CD4-positive, alpha-beta T cell treated with Interferon alpha-2 for 1 hour (primary cell): ENCODE results near the gene TCF7L2.
"Not testable (repeated sequence)": the region's sequence is repeated elsewhere in the genome, so short reads cannot be mapped to it uniquely, and the experiment has no call there.

Experiments used
- DNase-seq, 2 donors: peaks; one replicate each; pipeline ENCODE4 v3.0.0-alpha.2; 2020 to 2022

TCF7L2 gene

GRCh38 chr10:113052076-113052830 is 102.2 kb downstream of the TCF7L2 start:
- no peak for DNase-seq

GRCh38 chr10:113053091-113053490 is 103.0 kb downstream of the TCF7L2 start:
- no peak for DNase-seq

GRCh38 chr10:113053881-113054280 is 103.8 kb downstream of the TCF7L2 start:
- no peak for DNase-seq

- DNase-seq = no peak
These were observed 105.4 kb downstream of the TCF7L2 start for GRCh38 chr10:113055458-113055857.

- no peak for DNase-seq
These were observed 106.0 kb downstream of the TCF7L2 start for GRCh38 chr10:113056030-113056429.

- DNase-seq = no peak
These were observed 106.5 kb downstream of the TCF7L2 start for GRCh38 chr10:113056441-113057021.

GRCh38 chr10:113057948-113058522 is 108.0 kb downstream of the TCF7L2 start:
- DNase-seq = no peak

- DNase-seq = no peak
These were observed 108.7 kb downstream of the TCF7L2 start for GRCh38 chr10:113058523-113059370.

- DNase-seq = no peak
These were observed 109.3 kb downstream of the TCF7L2 start for GRCh38 chr10:113059371-113059780.

- DNase-seq = no peak
These were observed 110.4 kb downstream of the TCF7L2 start for GRCh38 chr10:113060201-113061053.

- DNase-seq = no peak
These were observed 111.0 kb downstream of the TCF7L2 start for GRCh38 chr10:113061054-113061430.

GRCh38 chr10:113061557-113061956 is 111.5 kb downstream of the TCF7L2 start:
- no peak for DNase-seq

- DNase-seq = no peak
These were observed 113.3 kb downstream of the TCF7L2 start for GRCh38 chr10:113063043-113063967.

GRCh38 chr10:113064039-113064438 is 114.0 kb downstream of the TCF7L2 start:
- DNase-seq = no peak

- not testable (repeated sequence) for DNase-seq
These were observed 116.1 kb downstream of the TCF7L2 start for GRCh38 chr10:113066120-113066519.

GRCh38 chr10:113066561-113067312 is 116.7 kb downstream of the TCF7L2 start:
- DNase-seq = no peak

GRCh38 chr10:113067501-113067900 is 117.5 kb downstream of the TCF7L2 start:
- no peak for DNase-seq

GRCh38 chr10:113068178-113068890 is 118.3 kb downstream of the TCF7L2 start:
- no peak for DNase-seq

GRCh38 chr10:113069595-113069994 is 119.5 kb downstream of the TCF7L2 start:
- no peak for DNase-seq

- no peak for DNase-seq
These were observed 121.4 kb downstream of the TCF7L2 start for GRCh38 chr10:113071446-113071845.
